Measurements from ENCODE around the gene CHRDL1.

DNA sequence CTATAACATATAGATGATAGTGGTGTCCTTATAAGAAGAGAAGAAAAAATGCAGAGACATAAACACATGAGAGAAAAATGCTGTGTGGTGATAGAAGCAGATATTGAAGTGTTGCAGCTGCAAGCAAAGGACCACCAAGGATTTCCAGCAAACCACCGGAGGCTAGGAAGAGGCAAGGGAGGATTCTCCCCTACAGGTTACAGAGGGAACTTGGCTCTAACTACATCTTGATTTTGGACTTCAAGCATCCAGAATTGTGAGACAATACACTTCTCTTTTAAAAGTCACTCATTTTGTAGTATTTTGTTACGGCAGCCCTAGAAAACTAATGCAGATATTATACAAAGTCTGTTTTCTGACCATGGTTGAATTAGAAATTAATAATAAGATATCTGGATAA lies 30.4 kb upstream of the CHRDL1 start:
- TF ChIP-seq, protein P1, sequence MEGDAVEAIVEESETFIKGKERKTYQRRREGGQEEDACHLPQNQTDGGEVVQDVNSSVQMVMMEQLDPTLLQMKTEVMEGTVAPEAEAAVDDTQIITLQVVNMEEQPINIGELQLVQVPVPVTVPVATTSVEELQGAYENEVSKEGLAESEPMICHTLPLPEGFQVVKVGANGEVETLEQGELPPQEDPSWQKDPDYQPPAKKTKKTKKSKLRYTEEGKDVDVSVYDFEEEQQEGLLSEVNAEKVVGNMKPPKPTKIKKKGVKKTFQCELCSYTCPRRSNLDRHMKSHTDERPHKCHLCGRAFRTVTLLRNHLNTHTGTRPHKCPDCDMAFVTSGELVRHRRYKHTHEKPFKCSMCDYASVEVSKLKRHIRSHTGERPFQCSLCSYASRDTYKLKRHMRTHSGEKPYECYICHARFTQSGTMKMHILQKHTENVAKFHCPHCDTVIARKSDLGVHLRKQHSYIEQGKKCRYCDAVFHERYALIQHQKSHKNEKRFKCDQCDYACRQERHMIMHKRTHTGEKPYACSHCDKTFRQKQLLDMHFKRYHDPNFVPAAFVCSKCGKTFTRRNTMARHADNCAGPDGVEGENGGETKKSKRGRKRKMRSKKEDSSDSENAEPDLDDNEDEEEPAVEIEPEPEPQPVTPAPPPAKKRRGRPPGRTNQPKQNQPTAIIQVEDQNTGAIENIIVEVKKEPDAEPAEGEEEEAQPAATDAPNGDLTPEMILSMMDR (conservative IDR thresholded peaks at IDR 0.05 in 1 of 2, IDR thresholded peaks at IDR 0.05 in 1 of 2; ENCODE audit: low read depth in 1 of 2, low read length in 2 of 2) = no peak
- TF ChIP-seq EZH2 (IDR thresholded peaks at IDR 0.05; ENCODE audit: low read length, missing control alignments) = no peak
